GM12878 (cell line): ENCODE measurements around the gene TDRKH. TPM values are rescaled to one million over a fixed set of nuclear protein-coding genes. Genes with fewer than 3 reads are reported as not detected.

ENCODE experiments used
- ATAC-seq: fragments of 200-7000 bp; cut with Tn5 transposase; 3 replicates; pipeline ENCODE4 v1.9.1; 2020; ENCODE audit warnings: mild to moderate bottlenecking, moderate library complexity
- BruUV-seq: library from RNA; stranded (reverse); fragments of 400-500 nt; replicated peaks from 2 replicates; lab custom pipeline; 2021; lab: Mats Ljungman, UMichigan
- CTCF ChIA-PET: fragments of 300-600 bp; sonication (Branson Sonifier 250); formaldehyde crosslinking; extraction: SDS; loops from one replicate; lab custom pipeline; 2021; ENCODE audit warnings: inconsistent platforms; lab: Yijun Ruan, JAX
- POLR2A ChIA-PET: fragments of 350-600 bp; formaldehyde crosslinking; extraction: SDS; loops from one replicate; lab custom pipeline; 2021; ENCODE audit warnings: inconsistent platforms; lab: Charles Lee
- RAD21 ChIA-PET: fragments of 300-600 bp; sonication (Branson Sonifier 250); formaldehyde crosslinking; loops from one replicate; lab custom pipeline; 2023; ENCODE audit warnings: antibody characterized with exemption; ENCODE audit not compliant: unreplicated experiment; lab: Charles Lee
- SMC1A ChIA-PET: fragments of 300-600 bp; sonication (Branson Sonifier 250); formaldehyde crosslinking; loops from one replicate; lab custom pipeline; 2023; ENCODE audit not compliant: unreplicated experiment, uncharacterized antibody; lab: Charles Lee
- DNase-seq: peaks from one replicate; pipeline ENCODE4 v3.0.0-alpha.2; 2011; ENCODE audit warnings: low read depth, low spot score
- FAIRE-seq: peaks from 3 replicates; lab custom pipeline; 2011; peaks lifted over from hg19 to GRCh38; lab: Jason Lieb, UNC
- H2AFZ ChIP-seq: 2 replicates; pipeline ENCODE4 v1.6.0; 2011; ENCODE audit warnings: low read depth, low read length, control low read depth; ENCODE audit not compliant: control insufficient read depth
- H3K27ac ChIP-seq: 2 replicates; pipeline ENCODE4 v1.5.1; 2011; ENCODE audit warnings: control low read depth; ENCODE audit not compliant: control insufficient read depth, insufficient read depth
- H3K27me3 ChIP-seq, 2 experiments: replicated peaks in 1 of 2; 2 replicates each; pipeline versions ENCODE4 v1.6.0 to v1.6.1; 2011; ENCODE audit warnings: low read length in 1 of 2; ENCODE audit not compliant: control insufficient read depth in 2 of 2, insufficient read depth in 2 of 2
- H3K36me3 ChIP-seq, 2 experiments: 2 replicates each; pipeline ENCODE4 v1.5.1; 2011; ENCODE audit warnings: low read length in 1 of 2; ENCODE audit not compliant: control insufficient read depth in 2 of 2, insufficient read depth in 2 of 2
- H3K4me1 ChIP-seq: 2 replicates; pipeline ENCODE4 v1.6.1; 2011; ENCODE audit warnings: mild to moderate bottlenecking, low read length, moderate library complexity, mixed read lengths; ENCODE audit not compliant: control insufficient read depth, insufficient read depth
- H3K4me2 ChIP-seq: 2 replicates; pipeline ENCODE4 v1.6.0; 2011; ENCODE audit warnings: control low read depth; ENCODE audit not compliant: control insufficient read depth, insufficient read depth
- H3K4me3 ChIP-seq: fragments of 200-600 bp; sonication (generic); 2 replicates; pipeline ENCODE4 v1.5.1; 2016
- H3K79me2 ChIP-seq: 2 replicates; pipeline ENCODE4 v1.6.0; 2011; ENCODE audit warnings: low read length; ENCODE audit not compliant: control insufficient read depth, insufficient read depth
- H3K9ac ChIP-seq: 2 replicates; pipeline ENCODE4 v1.8.0; 2011; ENCODE audit warnings: low read length, control low read depth, mixed read lengths; ENCODE audit not compliant: control insufficient read depth, insufficient read depth
- H3K9me3 ChIP-seq: replicated peaks from 3 replicates; pipeline ENCODE4 v1.5.1; 2011; ENCODE audit warnings: mild to moderate bottlenecking, low read length; ENCODE audit not compliant: control insufficient read depth, insufficient read depth
- H4K20me1 ChIP-seq: 2 replicates; pipeline ENCODE4 v1.6.0; 2011; ENCODE audit not compliant: control insufficient read depth, insufficient read depth
- IKZF2 ChIP-seq, 2 experiments: fragments of 450-650 bp; IDR thresholded peaks; 2 replicates each; pipeline ENCODE4 v1.6.1; 2017; ENCODE audit warnings: mild to moderate bottlenecking in 2 of 2, moderate library complexity in 2 of 2
- KLF5 ChIP-seq: fragments of 450-650 bp; IDR thresholded peaks from 2 replicates; pipeline ENCODE4 v1.6.1; 2014; ENCODE audit warnings: mild to moderate bottlenecking; ENCODE audit not compliant: partially characterized antibody
- MTA2 ChIP-seq: fragments of 450-650 bp; IDR thresholded peaks from 2 replicates; pipeline ENCODE4 v1.6.1; 2016; ENCODE audit warnings: low read depth, mild to moderate bottlenecking, moderate library complexity
- MXI1 ChIP-seq: fragments of 150-350 bp; IDR thresholded peaks from 2 replicates; pipeline ENCODE4 v1.6.1; 2011; ENCODE audit warnings: low read depth, mild to moderate bottlenecking, inconsistent platforms, low read length, improper control_type of control experiment
- NFIC ChIP-seq: IDR thresholded peaks from 2 replicates; pipeline ENCODE4 v1.6.1; 2012; ENCODE audit warnings: low read depth, mild to moderate bottlenecking, inconsistent platforms, low read length, moderate library complexity
- NFXL1 ChIP-seq: fragments of 450-650 bp; IDR thresholded peaks from 2 replicates; pipeline ENCODE4 v1.6.1; 2017; ENCODE audit warnings: antibody characterized with exemption, mild to moderate bottlenecking, borderline replicate concordance
- POLR2AphosphoS2 ChIP-seq: IDR thresholded peaks from 2 replicates; pipeline ENCODE4 v1.6.1; 2011; ENCODE audit warnings: low read depth, mild to moderate bottlenecking, low read length, improper control_type of control experiment, moderate library complexity
- POLR2AphosphoS5 ChIP-seq: IDR thresholded peaks from 2 replicates; pipeline ENCODE4 v1.6.1; 2011; ENCODE audit warnings: mild to moderate bottlenecking, low read length, inconsistent platforms
- SMAD5 ChIP-seq: IDR thresholded peaks from 2 replicates; pipeline ENCODE4 v1.6.1; 2016; ENCODE audit warnings: antibody characterized with exemption, low read depth
- SREBF1 ChIP-seq: IDR thresholded peaks from 2 replicates; pipeline ENCODE4 v1.6.1; 2012; ENCODE audit warnings: mild to moderate bottlenecking, low read length
- SUZ12 ChIP-seq: fragments of 200-600 bp; sonication (generic); IDR thresholded peaks from one replicate; pipeline ENCODE4 v1.6.1; 2018; ENCODE audit warnings: antibody characterized with exemption, mild to moderate bottlenecking; ENCODE audit not compliant: unreplicated experiment
- WRNIP1 ChIP-seq: IDR thresholded peaks from 2 replicates; pipeline ENCODE4 v1.6.1; 2011; ENCODE audit warnings: low read depth, low read length, improper control_type of control experiment, borderline replicate concordance
- WGBS: methylation state at CpG from one replicate; pipeline ENCODE4 v1.1.6; 2016; ENCODE audit warnings: low lambda C conversion rate; ENCODE audit not compliant: insufficient replicate concordance, insufficient coverage; ENCODE audit errors: missing lambda C conversion rate; 5-methylcytosine and 5-hydroxymethylcytosine counted together
- in situ Hi-C: fragments of 300-500 bp; cut with MboI; formaldehyde crosslinking; loops from 9 replicates; pipeline ENCODE4 v1.14.3; 2018; ENCODE audit warnings: mixed read lengths
- intact Hi-C: fragments of 100-400 bp; cut with micrococcal nuclease; formaldehyde crosslinking; loops from one replicate; pipeline ENCODE4 v1.14.2; 2022; ENCODE audit not compliant: unreplicated experiment
- polyA plus RNA-seq, 11 experiments: library from polyadenylated mRNA; depleted of rRNA in 4 of 11; unstranded in 6 of 11; stranded (reverse) in 5 of 11; fragments of >200 nt; fragmentation: Nextera tagmentation in 4 of 11; fragmentation: Illumina TruSeq in 1 of 11; extraction: Ambion mirVana in 4 of 11; extraction: Trizol in 1 of 11; gene quantifications; 1 replicate in 1 of 11; 2 replicates in 10 of 11; pipeline versions ENCODE4 v1.2.1 to v1.2.3, GENCODE V29; 2011 to 2016; ENCODE audit warnings: inconsistent platforms in 2 of 11, missing spikeins in 2 of 11, low read depth in 1 of 11
- total RNA-seq, 4 experiments: library from RNA; depleted of rRNA in 3 of 4; stranded (reverse); fragments of >200 nt in 3 of 4; fragmentation: Illumina TruSeq in 1 of 4; extraction: Trizol in 1 of 4; gene quantifications; 2 replicates each; pipeline versions ENCODE4 v1.2.1 to v1.2.3, GENCODE V29; 2013 to 2021
- TF ChIP-seq, protein P1 (sequence below): IDR thresholded peaks from 2 replicates; pipeline ENCODE4 v1.6.1; 2012; ENCODE audit warnings: low read length, inconsistent platforms
- TF ChIP-seq, protein P2 (sequence below): fragments of 450-650 bp; IDR thresholded peaks from 2 replicates; pipeline ENCODE4 v1.6.1; 2017; ENCODE audit warnings: mild to moderate bottlenecking
- TF ChIP-seq, protein P3 (sequence below): fragments of 450-650 bp; IDR thresholded peaks from 2 replicates; pipeline ENCODE4 v1.6.1; 2017; ENCODE audit warnings: antibody characterized with exemption, mild to moderate bottlenecking, moderate library complexity

Gene TDRKH
- total and polyA plus RNA-seq, 10 of the 15 experiments (the other 5 are each of a cell fraction or from before 2014, with no cell fraction given) = 1.3 to 8.4 (median 2.9) TPM

DNA sequence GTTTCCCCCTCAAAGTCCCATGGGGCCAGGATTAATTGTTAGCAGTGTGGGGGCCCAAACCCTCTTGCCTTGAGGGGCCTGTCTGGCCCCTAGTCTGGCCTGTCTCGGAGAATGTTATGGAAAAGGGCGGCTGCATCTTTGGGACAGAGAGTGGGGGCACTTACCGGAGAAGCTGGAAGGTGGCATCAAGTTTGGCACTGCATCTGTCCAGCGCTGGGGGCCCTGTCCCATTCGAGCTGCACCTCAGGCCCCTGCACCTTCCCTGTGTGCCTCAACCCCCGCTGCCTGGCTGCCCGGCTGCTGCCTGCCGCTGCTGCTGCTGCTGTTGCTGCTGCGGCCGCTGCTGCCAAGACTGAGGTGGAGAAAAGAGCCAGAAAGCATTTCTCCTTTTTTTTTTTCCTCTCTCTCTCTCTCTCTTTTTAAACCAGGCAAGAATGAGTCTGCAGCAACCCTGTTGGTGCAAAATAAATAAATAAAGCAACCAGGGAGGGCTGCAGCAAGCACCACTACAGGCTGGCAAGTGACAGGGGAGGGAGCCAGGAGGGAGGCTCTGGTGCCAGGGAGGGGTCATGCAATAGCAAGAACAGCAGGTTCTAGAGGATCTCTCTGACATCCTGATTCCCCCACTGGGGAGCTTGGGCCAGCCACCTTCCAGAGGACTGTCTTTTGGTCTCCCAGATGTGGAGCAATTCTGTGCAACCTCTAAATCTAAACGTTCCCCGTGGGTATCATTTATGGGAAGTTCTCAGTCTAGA, 14.9 kb upstream of the TDRKH start, which contains the start of gene LINGO4 (continued):
- TF ChIP-seq, protein P1, sequence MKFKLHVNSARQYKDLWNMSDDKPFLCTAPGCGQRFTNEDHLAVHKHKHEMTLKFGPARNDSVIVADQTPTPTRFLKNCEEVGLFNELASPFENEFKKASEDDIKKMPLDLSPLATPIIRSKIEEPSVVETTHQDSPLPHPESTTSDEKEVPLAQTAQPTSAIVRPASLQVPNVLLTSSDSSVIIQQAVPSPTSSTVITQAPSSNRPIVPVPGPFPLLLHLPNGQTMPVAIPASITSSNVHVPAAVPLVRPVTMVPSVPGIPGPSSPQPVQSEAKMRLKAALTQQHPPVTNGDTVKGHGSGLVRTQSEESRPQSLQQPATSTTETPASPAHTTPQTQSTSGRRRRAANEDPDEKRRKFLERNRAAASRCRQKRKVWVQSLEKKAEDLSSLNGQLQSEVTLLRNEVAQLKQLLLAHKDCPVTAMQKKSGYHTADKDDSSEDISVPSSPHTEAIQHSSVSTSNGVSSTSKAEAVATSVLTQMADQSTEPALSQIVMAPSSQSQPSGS = no peak
- TF ChIP-seq MTA2 = no peak
- TF ChIP-seq, protein P2, sequence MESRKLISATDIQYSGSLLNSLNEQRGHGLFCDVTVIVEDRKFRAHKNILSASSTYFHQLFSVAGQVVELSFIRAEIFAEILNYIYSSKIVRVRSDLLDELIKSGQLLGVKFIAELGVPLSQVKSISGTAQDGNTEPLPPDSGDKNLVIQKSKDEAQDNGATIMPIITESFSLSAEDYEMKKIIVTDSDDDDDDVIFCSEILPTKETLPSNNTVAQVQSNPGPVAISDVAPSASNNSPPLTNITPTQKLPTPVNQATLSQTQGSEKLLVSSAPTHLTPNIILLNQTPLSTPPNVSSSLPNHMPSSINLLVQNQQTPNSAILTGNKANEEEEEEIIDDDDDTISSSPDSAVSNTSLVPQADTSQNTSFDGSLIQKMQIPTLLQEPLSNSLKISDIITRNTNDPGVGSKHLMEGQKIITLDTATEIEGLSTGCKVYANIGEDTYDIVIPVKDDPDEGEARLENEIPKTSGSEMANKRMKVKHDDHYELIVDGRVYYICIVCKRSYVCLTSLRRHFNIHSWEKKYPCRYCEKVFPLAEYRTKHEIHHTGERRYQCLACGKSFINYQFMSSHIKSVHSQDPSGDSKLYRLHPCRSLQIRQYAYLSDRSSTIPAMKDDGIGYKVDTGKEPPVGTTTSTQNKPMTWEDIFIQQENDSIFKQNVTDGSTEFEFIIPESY = no peak
- TF ChIP-seq POLR2AphosphoS5 = no peak

DNA sequence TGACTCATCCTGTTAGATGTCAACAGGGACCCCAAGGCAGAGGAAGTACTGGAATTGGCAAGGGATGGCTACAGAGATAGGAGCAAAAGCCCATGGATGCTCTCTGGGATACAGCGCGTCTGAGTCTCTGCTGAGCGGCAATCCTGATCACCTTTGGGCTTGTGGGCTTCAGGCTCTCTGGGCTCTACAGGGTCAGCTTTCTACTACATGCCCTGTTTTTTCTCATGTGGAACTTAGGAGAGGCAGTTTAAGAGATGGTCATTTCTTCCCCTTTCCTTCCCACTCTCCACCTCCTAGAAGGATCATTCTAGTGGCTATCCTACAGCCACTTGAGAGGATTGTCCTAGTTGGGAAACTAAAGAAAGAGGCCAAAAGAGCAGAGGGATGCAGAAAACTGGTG, 13.6 kb upstream of the TDRKH start:
- in situ Hi-C loops = no loop called here
- CTCF ChIA-PET = no interaction called here
- H3K9me3 ChIP-seq = no peaks in the 10 kb centered on the region
- peaks cover 0 to 11% of the 10 kb centered on the region in 2 experiments; a peak in 3 of 4 replicates for H3K27me3 ChIP-seq
- H3K4me1 ChIP-seq = peaks cover 6% of the 10 kb centered on the region; the same call in 1 of the 2 replicates
- H3K36me3 ChIP-seq = no peaks in the 10 kb centered on the region
- SMC1A ChIA-PET = no interaction called here
- no peak for DNase-seq
- intact Hi-C loops = no loop called here
- no peak overlapping the region for H3K4me3 ChIP-seq
- POLR2A ChIA-PET = no interaction called here
- RAD21 ChIA-PET = no interaction called here
- FAIRE-seq = no peak
- no peaks in the 10 kb centered on the region for H3K79me2 ChIP-seq
- H3K27ac ChIP-seq = no peak overlapping the region
- no peak overlapping the region for H3K9ac ChIP-seq
- H4K20me1 ChIP-seq = no peaks in the 10 kb centered on the region
- no TSS peak for BruUV-seq
- H3K4me2 ChIP-seq = no peak overlapping the region
- H2AFZ ChIP-seq = no peak overlapping the region
- no peak for ATAC-seq
- WGBS = 92% methylated on average over 3 of the region's 3 CpGs
- no peak for TF ChIP-seq POLR2AphosphoS5
- no peak for TF ChIP-seq WRNIP1
- TF ChIP-seq SREBF1 = no peak
- no peak for TF ChIP-seq NFIC
- TF ChIP-seq IKZF2 (IDR thresholded peaks at IDR 0.05) = no peak
- TF ChIP-seq, protein P3, sequence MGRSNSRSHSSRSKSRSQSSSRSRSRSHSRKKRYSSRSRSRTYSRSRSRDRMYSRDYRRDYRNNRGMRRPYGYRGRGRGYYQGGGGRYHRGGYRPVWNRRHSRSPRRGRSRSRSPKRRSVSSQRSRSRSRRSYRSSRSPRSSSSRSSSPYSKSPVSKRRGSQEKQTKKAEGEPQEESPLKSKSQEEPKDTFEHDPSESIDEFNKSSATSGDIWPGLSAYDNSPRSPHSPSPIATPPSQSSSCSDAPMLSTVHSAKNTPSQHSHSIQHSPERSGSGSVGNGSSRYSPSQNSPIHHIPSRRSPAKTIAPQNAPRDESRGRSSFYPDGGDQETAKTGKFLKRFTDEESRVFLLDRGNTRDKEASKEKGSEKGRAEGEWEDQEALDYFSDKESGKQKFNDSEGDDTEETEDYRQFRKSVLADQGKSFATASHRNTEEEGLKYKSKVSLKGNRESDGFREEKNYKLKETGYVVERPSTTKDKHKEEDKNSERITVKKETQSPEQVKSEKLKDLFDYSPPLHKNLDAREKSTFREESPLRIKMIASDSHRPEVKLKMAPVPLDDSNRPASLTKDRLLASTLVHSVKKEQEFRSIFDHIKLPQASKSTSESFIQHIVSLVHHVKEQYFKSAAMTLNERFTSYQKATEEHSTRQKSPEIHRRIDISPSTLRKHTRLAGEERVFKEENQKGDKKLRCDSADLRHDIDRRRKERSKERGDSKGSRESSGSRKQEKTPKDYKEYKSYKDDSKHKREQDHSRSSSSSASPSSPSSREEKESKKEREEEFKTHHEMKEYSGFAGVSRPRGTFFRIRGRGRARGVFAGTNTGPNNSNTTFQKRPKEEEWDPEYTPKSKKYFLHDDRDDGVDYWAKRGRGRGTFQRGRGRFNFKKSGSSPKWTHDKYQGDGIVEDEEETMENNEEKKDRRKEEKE = no peak
- no peak for TF ChIP-seq KLF5
- no peak for TF ChIP-seq POLR2AphosphoS2
- no peak for TF ChIP-seq SMAD5
- TF ChIP-seq NFXL1 = no peak
- no peak for TF ChIP-seq MXI1
- no peak for TF ChIP-seq SUZ12
